Astrocyte (in vitro differentiated cells and primary cell): ENCODE results near the gene CDK15. TPM values are rescaled to one million over a fixed set of nuclear protein-coding genes. Genes with fewer than 3 reads are reported as not detected.

Experiments used
- DNase-seq: peaks from one replicate; pipeline ENCODE4 v3.0.0-alpha.2; 2010; ENCODE audit warnings: low read depth
- FAIRE-seq: peaks from 2 replicates; lab custom pipeline; 2011; peaks lifted over from hg19 to GRCh38; lab: Jason Lieb, UNC
- H2AFZ ChIP-seq: 2 replicates; pipeline ENCODE4 v1.6.0; 2012; ENCODE audit warnings: low read depth, low read length, inconsistent platforms
- H3K27ac ChIP-seq: 2 replicates; pipeline ENCODE4 v1.5.1; 2011; ENCODE audit warnings: low read depth, low read length, inconsistent platforms
- H3K27me3 ChIP-seq: 2 replicates; pipeline ENCODE4 v1.6.0; 2011; ENCODE audit warnings: low read length, inconsistent platforms; ENCODE audit not compliant: insufficient read depth
- H3K36me3 ChIP-seq: 2 replicates; pipeline ENCODE4 v1.5.1; 2011; ENCODE audit warnings: low read length, inconsistent platforms; ENCODE audit not compliant: insufficient read depth
- H3K4me1 ChIP-seq: 2 replicates; pipeline ENCODE4 v1.5.1; 2011; ENCODE audit warnings: low read length, inconsistent platforms; ENCODE audit not compliant: insufficient read depth
- H3K4me2 ChIP-seq: 2 replicates; pipeline ENCODE4 v1.6.0; 2012; ENCODE audit warnings: low read length, inconsistent platforms
- H3K4me3 ChIP-seq: 2 replicates; pipeline ENCODE4 v1.5.1; 2011; ENCODE audit warnings: low read depth, mild to moderate bottlenecking, low read length, inconsistent platforms; ENCODE audit not compliant: insufficient read depth
- H3K79me2 ChIP-seq: 2 replicates; pipeline ENCODE4 v1.6.0; 2012; ENCODE audit warnings: mild to moderate bottlenecking, low read length, inconsistent platforms; ENCODE audit not compliant: insufficient read depth
- H3K9ac ChIP-seq: 2 replicates; pipeline ENCODE4 v1.6.0; 2012; ENCODE audit warnings: mild to moderate bottlenecking, low read length, inconsistent platforms
- H3K9me3 ChIP-seq: 2 replicates; pipeline ENCODE4 v1.5.1; 2012; ENCODE audit warnings: low read depth, mild to moderate bottlenecking, low read length, inconsistent platforms; ENCODE audit not compliant: insufficient read depth
- H4K20me1 ChIP-seq: 2 replicates; pipeline ENCODE4 v1.6.0; 2012; ENCODE audit warnings: low read length, inconsistent platforms; ENCODE audit not compliant: insufficient read depth
- H3K27ac Mint-ChIP-seq: one replicate; pipeline ENCODE4 v1.8.0; 2021; ENCODE audit warnings: mild to moderate bottlenecking, mixed read lengths; ENCODE audit not compliant: unreplicated experiment
- H3K27me3 Mint-ChIP-seq: one replicate; pipeline ENCODE4 v1.8.0; 2021; ENCODE audit warnings: low read depth, mixed read lengths; ENCODE audit not compliant: unreplicated experiment
- H3K36me3 Mint-ChIP-seq: one replicate; pipeline ENCODE4 v1.8.0; 2021; ENCODE audit warnings: low read depth, mixed read lengths; ENCODE audit not compliant: unreplicated experiment
- H3K4me1 Mint-ChIP-seq: one replicate; pipeline ENCODE4 v1.8.0; 2021; ENCODE audit warnings: low read depth, mixed read lengths; ENCODE audit not compliant: unreplicated experiment
- H3K4me3 Mint-ChIP-seq: one replicate; pipeline ENCODE4 v1.8.0; 2021; ENCODE audit warnings: mild to moderate bottlenecking, moderate library complexity, mixed read lengths; ENCODE audit not compliant: unreplicated experiment
- H3K9me3 Mint-ChIP-seq: one replicate; pipeline ENCODE4 v1.8.0; 2021; ENCODE audit warnings: mild to moderate bottlenecking, mixed read lengths; ENCODE audit not compliant: unreplicated experiment
- CTCF ChIP-seq: IDR thresholded peaks from 2 replicates; pipeline ENCODE4 v1.5.1; 2011; ENCODE audit warnings: low read depth, mild to moderate bottlenecking, inconsistent platforms, low read length, moderate library complexity; ENCODE audit not compliant: insufficient read depth
- EZH2 ChIP-seq: IDR thresholded peaks from 2 replicates; pipeline ENCODE4 v1.6.1; 2012; ENCODE audit warnings: mild to moderate bottlenecking, low read length, inconsistent platforms; ENCODE audit not compliant: insufficient read depth
- total RNA-seq: library from RNA; stranded (reverse); gene quantifications from 2 replicates; pipeline ENCODE4 v1.2.1, GENCODE V29; 2021

CDK15 gene
- total RNA-seq, 1 donor from 2014 or later, result 6.6 TPM

DNA sequence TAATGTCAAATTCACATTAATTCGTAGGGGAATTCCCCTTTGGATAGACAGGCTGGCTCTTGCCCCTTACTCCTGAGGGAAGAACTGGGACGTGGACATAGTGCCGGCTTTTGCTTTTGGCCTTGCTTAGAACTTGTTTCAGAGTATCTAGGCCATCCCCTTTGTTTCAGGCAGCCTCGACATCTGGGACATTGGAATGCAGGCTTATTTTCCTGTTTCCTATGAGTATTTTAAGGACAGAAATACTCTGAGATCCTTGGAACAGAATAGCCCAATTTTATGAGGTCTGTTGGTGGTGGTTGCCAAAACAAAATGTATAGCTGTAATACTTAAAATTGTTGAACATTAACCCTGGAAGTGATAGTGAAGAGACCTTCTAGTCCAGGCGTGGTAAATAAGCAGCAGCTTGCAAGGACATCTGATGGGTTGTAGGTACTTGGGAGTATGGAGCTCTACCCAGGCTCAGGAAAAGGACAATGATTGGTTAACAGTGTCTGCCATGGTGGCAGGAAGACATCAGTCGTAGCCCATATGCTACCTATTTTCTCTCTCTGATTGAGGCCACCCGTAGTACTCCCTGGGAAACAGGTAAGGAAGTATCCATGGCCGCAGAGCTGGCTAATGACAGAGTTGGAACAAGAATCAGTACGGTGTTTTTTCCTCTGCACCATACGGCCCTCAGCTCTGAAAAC lies 112.4 kb downstream of the CDK15 start:
- no peaks in the 10 kb centered on the region for H3K4me1 Mint-ChIP-seq
- no peaks in the 10 kb centered on the region for H3K9me3 Mint-ChIP-seq
- no peak overlapping the region for H3K4me3 Mint-ChIP-seq
- H3K9me3 ChIP-seq, result no peaks in the 10 kb centered on the region
- H3K27ac ChIP-seq, result no peak overlapping the region
- no peak overlapping the region for H3K27ac Mint-ChIP-seq
- H2AFZ ChIP-seq, result no peak overlapping the region
- no peak overlapping the region for H3K4me3 ChIP-seq
- no peak for DNase-seq
- H3K9ac ChIP-seq, result no peak overlapping the region
- peaks cover 3% of the 10 kb centered on the region for H3K27me3 Mint-ChIP-seq
- no peaks in the 10 kb centered on the region for H3K36me3 Mint-ChIP-seq
- TF ChIP-seq CTCF (no peak), EZH2 (no peak)
- H4K20me1 ChIP-seq, result no peaks in the 10 kb centered on the region
- no peak overlapping the region for H3K4me2 ChIP-seq
- H3K27me3 ChIP-seq, result no peaks in the 10 kb centered on the region
- FAIRE-seq, result no peak
- no peaks in the 10 kb centered on the region for H3K36me3 ChIP-seq
- H3K79me2 ChIP-seq, result no peaks in the 10 kb centered on the region
- H3K4me1 ChIP-seq, result no peaks in the 10 kb centered on the region

DNA sequence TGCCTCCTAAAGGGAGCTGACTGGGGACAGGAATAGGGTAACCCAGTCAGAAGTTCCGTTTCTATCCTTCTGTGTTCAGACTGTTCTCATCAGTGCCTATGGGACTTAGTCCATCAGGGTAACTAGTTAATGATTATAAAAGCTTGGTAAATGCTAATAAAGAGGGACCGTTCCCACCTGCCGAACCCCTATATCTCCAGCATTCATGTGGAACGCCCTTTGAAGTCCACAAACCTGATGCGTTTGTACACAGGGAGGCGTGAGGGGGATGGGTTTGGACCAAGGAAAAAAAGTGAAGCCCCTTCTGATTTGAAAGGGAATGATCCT lies 112.9 kb downstream of the CDK15 start:
- no peaks in the 10 kb centered on the region for H3K9me3 Mint-ChIP-seq
- no peaks in the 10 kb centered on the region for H3K4me1 Mint-ChIP-seq
- H3K27ac ChIP-seq, result no peak overlapping the region
- peaks cover 5% of the 10 kb centered on the region for H3K27me3 Mint-ChIP-seq
- no peak overlapping the region for H3K27ac Mint-ChIP-seq
- DNase-seq (no peak), FAIRE-seq (no peak)
- H2AFZ ChIP-seq, result no peak overlapping the region
- H3K4me1 ChIP-seq, result no peaks in the 10 kb centered on the region
- no peaks in the 10 kb centered on the region for H3K27me3 ChIP-seq
- H3K79me2 ChIP-seq, result no peaks in the 10 kb centered on the region
- no peaks in the 10 kb centered on the region for H3K9me3 ChIP-seq
- no peak overlapping the region for H3K4me3 ChIP-seq
- no peak overlapping the region for H3K4me3 Mint-ChIP-seq
- H3K36me3 ChIP-seq, result no peaks in the 10 kb centered on the region
- H3K9ac ChIP-seq, result no peak overlapping the region
- H4K20me1 ChIP-seq, result no peaks in the 10 kb centered on the region
- no peak overlapping the region for H3K4me2 ChIP-seq
- TF ChIP-seq EZH2 (no peak), CTCF (no peak)
- no peaks in the 10 kb centered on the region for H3K36me3 Mint-ChIP-seq

- Histone ChIP-seq H3K36me3 (no peaks in the 10 kb centered on the region), H3K4me1 (no peaks in the 10 kb centered on the region), H3K9ac (no peak overlapping the region), H3K4me3 (no peak overlapping the region), H3K79me2 (no peaks in the 10 kb centered on the region), H3K27me3 (no peaks in the 10 kb centered on the region), H3K9me3 (no peaks in the 10 kb centered on the region), H3K27ac (no peak overlapping the region), H4K20me1 (no peaks in the 10 kb centered on the region), H3K4me2 (no peak overlapping the region), H2AFZ (no peak overlapping the region)
- Mint-ChIP-seq H3K36me3 (no peaks in the 10 kb centered on the region), H3K4me3 (no peak overlapping the region), H3K27me3 (peaks cover 16% of the 10 kb centered on the region), H3K4me1 (no peaks in the 10 kb centered on the region), H3K27ac (no peak overlapping the region), H3K9me3 (no peaks in the 10 kb centered on the region)
- TF ChIP-seq EZH2 (no peak), CTCF (no peak)
- DNase-seq, result no peak
- no peak for FAIRE-seq
Measured at GRCh38 chr2:201923436-201924328, 117.3 kb downstream of the CDK15 start.
